Neural cell (in vitro differentiated cells): Measurements from ENCODE around the gene TMEM181. TPM values are rescaled to one million over a fixed set of nuclear protein-coding genes. Genes with fewer than 3 reads are reported as not detected.

Experiments used
- H2AFZ ChIP-seq: fragments of 200-600, 300-800 bp; sonication (generic), shearing (Covaris generic); 2 replicates; pipeline ENCODE4 v1.6.0; 2014; ENCODE audit warnings: low read depth, mild to moderate bottlenecking, antibody characterized with exemption, low read length, moderate library complexity
- H3F3A ChIP-seq: fragments of 200-600 bp; shearing (Covaris generic); 2 replicates; pipeline ENCODE4 v1.6.1; 2016; ENCODE audit warnings: mild to moderate bottlenecking, moderate library complexity, mixed read lengths, antibody characterized with exemption, low read length; ENCODE audit not compliant: insufficient read depth, poor library complexity, severe bottlenecking
- H3K27ac ChIP-seq: fragments of 200-600, 300-800 bp; sonication (generic), shearing (Covaris generic); 2 replicates; pipeline ENCODE4 v1.5.1; 2014; ENCODE audit warnings: mild to moderate bottlenecking, low read length, moderate library complexity
- H3K27me3 ChIP-seq: fragments of 300-800, 200-600 bp; sonication (generic), shearing (Covaris generic); 2 replicates; pipeline ENCODE4 v1.6.0; 2014; ENCODE audit warnings: mild to moderate bottlenecking, low read depth, low read length, moderate library complexity; ENCODE audit not compliant: insufficient read depth
- H3K36me3 ChIP-seq: fragments of 300-800, 200-600 bp; sonication (generic), shearing (Covaris generic); 2 replicates; pipeline ENCODE4 v1.5.1; 2014; ENCODE audit warnings: mild to moderate bottlenecking, antibody characterized with exemption, low read length, moderate library complexity; ENCODE audit not compliant: insufficient read depth
- H3K4me2 ChIP-seq: fragments of 300-800, 200-600 bp; sonication (generic), shearing (Covaris generic); 2 replicates; pipeline ENCODE4 v1.6.0; 2014; ENCODE audit warnings: mild to moderate bottlenecking, low read length
- H3K4me3 ChIP-seq: fragments of 300-800, 200-600 bp; sonication (generic), shearing (Covaris generic); 2 replicates; pipeline ENCODE4 v1.5.1; 2014; ENCODE audit warnings: mild to moderate bottlenecking, low read length, moderate library complexity
- H3K79me2 ChIP-seq: fragments of 200-600 bp; shearing (Covaris generic); replicated peaks from 2 replicates; pipeline ENCODE4 v1.6.0; 2014; ENCODE audit warnings: mild to moderate bottlenecking, low read length, moderate library complexity; ENCODE audit not compliant: insufficient read depth
- H3K9ac ChIP-seq: fragments of 300-800, 200-600 bp; sonication (generic), shearing (Covaris generic); 2 replicates; pipeline ENCODE4 v1.6.1; 2016; ENCODE audit warnings: mild to moderate bottlenecking, low read length, mixed read lengths
- H3K9me2 ChIP-seq: fragments of 200-600 bp; shearing (Covaris generic); 2 replicates; pipeline ENCODE4 v1.6.1; 2016; ENCODE audit warnings: mild to moderate bottlenecking, low read length, mixed read lengths; ENCODE audit not compliant: insufficient read depth
- H3K9me3 ChIP-seq: fragments of 200-600, 300-800 bp; sonication (generic), shearing (Covaris generic); 2 replicates; pipeline ENCODE4 v1.6.1; 2016; ENCODE audit warnings: mild to moderate bottlenecking, mixed run types, low read length, moderate library complexity, mixed read lengths
- H4K20me1 ChIP-seq: fragments of 200-600 bp; shearing (Covaris generic); 2 replicates; pipeline ENCODE4 v1.6.1; 2016; ENCODE audit warnings: mild to moderate bottlenecking, mixed run types; ENCODE audit not compliant: insufficient read depth
- EP300 ChIP-seq: fragments of 450-650 bp; conservative IDR thresholded peaks from 2 replicates; pipeline ENCODE4 v1.6.1; 2014; ENCODE audit warnings: antibody characterized with exemption, mild to moderate bottlenecking, moderate library complexity; ENCODE audit not compliant: poor library complexity, severe bottlenecking
- EZH2 ChIP-seq: fragments of 200-600, 300-800 bp; shearing (Covaris generic), sonication (generic); IDR thresholded peaks from 2 replicates; pipeline ENCODE4 v1.6.1; 2014; ENCODE audit warnings: antibody characterized with exemption, low read length, borderline replicate concordance, mild to moderate bottlenecking; ENCODE audit not compliant: insufficient read depth, poor library complexity, severe bottlenecking
- MXI1 ChIP-seq: fragments of 450-650 bp; conservative IDR thresholded peaks from 2 replicates; pipeline ENCODE4 v1.6.1; 2014; ENCODE audit warnings: antibody characterized with exemption, mild to moderate bottlenecking; ENCODE audit not compliant: poor library complexity, severe bottlenecking
- POLR2AphosphoS5 ChIP-seq: IDR thresholded peaks from 2 replicates; pipeline ENCODE4 v1.6.1; 2012
- RAD21 ChIP-seq: fragments of 450-650 bp; conservative IDR thresholded peaks from 2 replicates; pipeline ENCODE4 v1.6.1; 2014; ENCODE audit warnings: antibody characterized with exemption, mild to moderate bottlenecking, moderate library complexity
- SMC3 ChIP-seq: fragments of 450-650 bp; conservative IDR thresholded peaks from 2 replicates; pipeline ENCODE4 v1.6.1; 2014; ENCODE audit warnings: antibody characterized with exemption, mild to moderate bottlenecking, moderate library complexity; ENCODE audit not compliant: poor library complexity
- TAF1 ChIP-seq: IDR thresholded peaks from 2 replicates; pipeline ENCODE4 v1.6.1; 2012; ENCODE audit warnings: low read depth
- polyA plus RNA-seq: library from polyadenylated mRNA; depleted of rRNA; stranded (reverse); fragments of >200 nt; gene quantifications from 2 replicates; pipeline ENCODE4 v1.2.3, GENCODE V29; 2014
- TF ChIP-seq, protein P1 (sequence below): fragments of 450-650 bp; IDR thresholded peaks from 2 replicates; pipeline ENCODE4 v1.5.1; 2014; ENCODE audit warnings: antibody characterized with exemption, mild to moderate bottlenecking, moderate library complexity; ENCODE audit not compliant: poor library complexity, severe bottlenecking
- TF ChIP-seq, protein P2 (sequence below): IDR thresholded peaks from 2 replicates; pipeline ENCODE4 v1.6.1; 2012; ENCODE audit warnings: borderline replicate concordance

The TMEM181 gene
- polyA plus RNA-seq, 1 donor from 2014 or later: 47.6 TPM

DNA sequence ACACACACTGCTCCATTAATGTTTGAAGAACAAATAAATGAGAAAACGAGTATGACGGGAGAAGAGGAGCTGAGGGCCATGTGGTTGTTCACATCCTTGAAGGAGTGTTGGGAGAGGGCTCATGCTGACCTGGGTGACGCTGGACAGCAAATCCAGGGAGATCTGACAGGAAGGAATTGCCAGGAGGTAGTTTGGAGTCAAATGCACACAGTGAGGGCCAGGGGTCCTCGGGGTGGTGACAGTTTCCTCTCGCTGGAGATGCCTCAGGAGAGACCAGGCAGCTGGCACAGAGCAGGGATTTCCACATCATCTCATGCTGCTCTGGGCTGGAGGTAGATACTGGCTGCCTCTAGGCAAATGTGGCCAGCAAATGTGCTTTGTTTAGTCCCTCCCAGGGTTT is 2.0 kb upstream of the TMEM181 start:
- Histone ChIP-seq H3K9ac (no peak overlapping the region), H3K27ac (no peak overlapping the region), H3K9me3 (no peaks in the 10 kb centered on the region)

DNA sequence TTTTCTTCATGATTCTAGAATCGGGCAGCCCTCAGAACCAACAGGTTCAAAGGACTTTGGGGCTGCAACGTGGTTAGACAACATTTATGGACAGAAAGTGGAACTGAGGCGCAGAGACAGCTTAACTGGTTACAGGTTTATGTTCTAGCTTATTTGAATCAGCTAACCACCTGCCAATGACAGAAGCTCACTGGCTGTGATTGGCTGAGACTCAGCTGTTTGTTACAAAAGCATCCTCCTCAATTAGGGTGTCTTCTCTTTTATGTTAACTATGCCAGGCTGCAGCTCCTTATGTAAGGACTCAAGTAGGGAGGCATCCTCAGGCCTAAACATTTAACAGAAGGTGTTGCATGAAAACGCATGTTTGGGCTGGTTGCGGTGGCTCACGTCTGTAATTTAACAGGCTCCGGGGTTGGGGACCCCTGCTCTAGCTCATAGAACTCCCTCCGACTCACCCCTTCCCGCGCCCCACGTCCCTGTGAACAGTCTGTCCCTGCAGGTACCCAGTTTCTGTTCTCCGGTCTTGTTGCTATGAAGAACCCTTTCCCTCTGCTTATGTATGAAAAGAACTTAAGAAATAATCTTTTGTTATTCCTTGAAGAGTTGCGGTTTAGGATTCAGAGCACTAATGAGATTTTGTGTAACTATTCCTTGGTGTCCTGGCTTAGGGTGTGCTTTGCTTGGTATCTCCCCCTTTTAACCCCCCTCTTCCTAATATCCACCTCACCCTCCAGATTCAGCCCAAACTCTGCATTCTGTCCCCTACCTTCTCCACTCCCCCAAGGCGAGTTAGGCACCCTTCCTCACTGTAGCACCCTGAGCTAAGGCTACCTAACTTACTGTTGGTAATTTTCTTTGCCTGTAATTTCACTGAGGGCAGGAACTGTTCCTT is 1.2 kb upstream of the TMEM181 start:
- Histone ChIP-seq H3K27ac (no peak overlapping the region), H3K9me2 (no peaks in the 10 kb centered on the region), H3K4me3 (peak overlapping the region; percentile 85), H4K20me1 (peaks cover 10% of the 10 kb centered on the region), H3K27me3 (no peaks in the 10 kb centered on the region), H3K79me2 (peaks cover 23% of the 10 kb centered on the region), H3K9me3 (no peaks in the 10 kb centered on the region), H3K9ac (no peak overlapping the region), H3F3A (peaks cover 4% of the 10 kb centered on the region), H3K36me3 (no peaks in the 10 kb centered on the region), H3K4me2 (no peak overlapping the region), H2AFZ (no peak overlapping the region)
- TF ChIP-seq, protein P1, sequence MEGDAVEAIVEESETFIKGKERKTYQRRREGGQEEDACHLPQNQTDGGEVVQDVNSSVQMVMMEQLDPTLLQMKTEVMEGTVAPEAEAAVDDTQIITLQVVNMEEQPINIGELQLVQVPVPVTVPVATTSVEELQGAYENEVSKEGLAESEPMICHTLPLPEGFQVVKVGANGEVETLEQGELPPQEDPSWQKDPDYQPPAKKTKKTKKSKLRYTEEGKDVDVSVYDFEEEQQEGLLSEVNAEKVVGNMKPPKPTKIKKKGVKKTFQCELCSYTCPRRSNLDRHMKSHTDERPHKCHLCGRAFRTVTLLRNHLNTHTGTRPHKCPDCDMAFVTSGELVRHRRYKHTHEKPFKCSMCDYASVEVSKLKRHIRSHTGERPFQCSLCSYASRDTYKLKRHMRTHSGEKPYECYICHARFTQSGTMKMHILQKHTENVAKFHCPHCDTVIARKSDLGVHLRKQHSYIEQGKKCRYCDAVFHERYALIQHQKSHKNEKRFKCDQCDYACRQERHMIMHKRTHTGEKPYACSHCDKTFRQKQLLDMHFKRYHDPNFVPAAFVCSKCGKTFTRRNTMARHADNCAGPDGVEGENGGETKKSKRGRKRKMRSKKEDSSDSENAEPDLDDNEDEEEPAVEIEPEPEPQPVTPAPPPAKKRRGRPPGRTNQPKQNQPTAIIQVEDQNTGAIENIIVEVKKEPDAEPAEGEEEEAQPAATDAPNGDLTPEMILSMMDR: no peak
- TF ChIP-seq EZH2 (no peak), POLR2AphosphoS5 (no peak), TAF1 (no peak), MXI1 (no peak), EP300 (no peak), RAD21 (no peak), SMC3 (no peak)
- TF ChIP-seq, protein P2, sequence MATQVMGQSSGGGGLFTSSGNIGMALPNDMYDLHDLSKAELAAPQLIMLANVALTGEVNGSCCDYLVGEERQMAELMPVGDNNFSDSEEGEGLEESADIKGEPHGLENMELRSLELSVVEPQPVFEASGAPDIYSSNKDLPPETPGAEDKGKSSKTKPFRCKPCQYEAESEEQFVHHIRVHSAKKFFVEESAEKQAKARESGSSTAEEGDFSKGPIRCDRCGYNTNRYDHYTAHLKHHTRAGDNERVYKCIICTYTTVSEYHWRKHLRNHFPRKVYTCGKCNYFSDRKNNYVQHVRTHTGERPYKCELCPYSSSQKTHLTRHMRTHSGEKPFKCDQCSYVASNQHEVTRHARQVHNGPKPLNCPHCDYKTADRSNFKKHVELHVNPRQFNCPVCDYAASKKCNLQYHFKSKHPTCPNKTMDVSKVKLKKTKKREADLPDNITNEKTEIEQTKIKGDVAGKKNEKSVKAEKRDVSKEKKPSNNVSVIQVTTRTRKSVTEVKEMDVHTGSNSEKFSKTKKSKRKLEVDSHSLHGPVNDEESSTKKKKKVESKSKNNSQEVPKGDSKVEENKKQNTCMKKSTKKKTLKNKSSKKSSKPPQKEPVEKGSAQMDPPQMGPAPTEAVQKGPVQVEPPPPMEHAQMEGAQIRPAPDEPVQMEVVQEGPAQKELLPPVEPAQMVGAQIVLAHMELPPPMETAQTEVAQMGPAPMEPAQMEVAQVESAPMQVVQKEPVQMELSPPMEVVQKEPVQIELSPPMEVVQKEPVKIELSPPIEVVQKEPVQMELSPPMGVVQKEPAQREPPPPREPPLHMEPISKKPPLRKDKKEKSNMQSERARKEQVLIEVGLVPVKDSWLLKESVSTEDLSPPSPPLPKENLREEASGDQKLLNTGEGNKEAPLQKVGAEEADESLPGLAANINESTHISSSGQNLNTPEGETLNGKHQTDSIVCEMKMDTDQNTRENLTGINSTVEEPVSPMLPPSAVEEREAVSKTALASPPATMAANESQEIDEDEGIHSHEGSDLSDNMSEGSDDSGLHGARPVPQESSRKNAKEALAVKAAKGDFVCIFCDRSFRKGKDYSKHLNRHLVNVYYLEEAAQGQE: no peak

More for the DNA sequence above, 2.0 kb upstream of the TMEM181 start:
- H4K20me1 ChIP-seq: peaks cover 10% of the 10 kb centered on the region
- TF ChIP-seq SMC3 (no peak), POLR2AphosphoS5 (no peak), EP300 (no peak)
- TF ChIP-seq, protein P1: no peak
- peaks cover 26% of the 10 kb centered on the region for H3K79me2 ChIP-seq
- H3K27me3 ChIP-seq: no peaks in the 10 kb centered on the region
- H3F3A ChIP-seq: peaks cover 4% of the 10 kb centered on the region
- H3K4me3 ChIP-seq: no peak overlapping the region
- H3K4me2 ChIP-seq: no peak overlapping the region
- no peaks in the 10 kb centered on the region for H3K9me2 ChIP-seq
- no peak overlapping the region for H2AFZ ChIP-seq
- no peaks in the 10 kb centered on the region for H3K36me3 ChIP-seq
